ENCODE data around the gene WAS. TPM values are rescaled to one million over a fixed set of nuclear protein-coding genes. Genes with fewer than 3 reads are reported as not detected.

The WAS gene
- total and polyA plus RNA-seq, 2 of the 8 experiments (the other 6 are each of a cell fraction or from before 2014, with no cell fraction given), result 0.63 to 0.65 TPM

- H3K79me1 ChIP-seq (ENCODE audit: low read depth, low read length), result no peaks in the 10 kb centered on the region
- H3K9me3 ChIP-seq (ENCODE audit: insufficient read depth in 2 of 2, low read depth in 1 of 2, low read length in 1 of 2), result no peaks in the 10 kb centered on the region
- no peak overlapping the region for H3K56ac ChIP-seq (replicated peaks; ENCODE audit: insufficient read length, low read depth, low read length)
- H4K20me1 ChIP-seq (replicated peaks in 1 of 2; ENCODE audit: control insufficient read depth in 1 of 2, insufficient read depth in 2 of 2, low read length in 2 of 2), result peaks cover 0 to 6% of the 10 kb centered on the region in 2 experiments
- no peak overlapping the region for H2AK5ac ChIP-seq (ENCODE audit: low read depth, low read length)
- no peak overlapping the region for H3K18ac ChIP-seq (ENCODE audit: extremely low read depth, low read length)
- H4K5ac ChIP-seq (ENCODE audit: insufficient read length, low read depth, low read length), result no peak overlapping the region
- H3K36me3 ChIP-seq (ENCODE audit: control insufficient read depth in 2 of 4, insufficient read depth in 4 of 4, low read length in 3 of 4), result peaks cover 0 to 6% (median 2%) of the 10 kb centered on the region in 4 experiments; a peak in 1 of 8 replicates
- H3K27me3 ChIP-seq (replicated peaks in 1 of 4; ENCODE audit: control insufficient read depth in 3 of 4, extremely low read depth in 1 of 4, insufficient read depth in 3 of 4, low read length in 3 of 4), result no peaks in the 10 kb centered on the region; a peak in 3 of 7 replicates
- POLR2A ChIA-PET (ENCODE audit: partially characterized antibody), result interaction anchor here (0.6 to 1.5 kb wide), 2 partner anchors 8 to 138 kb away, joined by 3 to 5 read pairs; partner anchors contain the start of gene RBM3
- 88% methylated on average over 7 of the region's 7 CpGs; no CpG with 5 or more reads in 1 of the 2 experiments for WGBS, 2 experiments (ENCODE audit: extremely low coverage in 1 of 2, insufficient coverage in 1 of 2, insufficient read length in 1 of 2, insufficient replicate concordance in 2 of 2, low coverage in 1 of 2, low lambda C conversion rate in 2 of 2, missing lambda C conversion rate in 1 of 2)
- no peak overlapping the region for H3K9ac ChIP-seq (replicated peaks in 1 of 4; ENCODE audit: extremely low read depth in 1 of 4, low read depth in 3 of 4, low read length in 3 of 4)
- H3K14ac ChIP-seq (ENCODE audit: insufficient read length), result no peak overlapping the region
- no peak overlapping the region for H3K4me3 ChIP-seq (ENCODE audit: extremely low read depth in 1 of 4, insufficient read depth in 2 of 4, low read depth in 3 of 4, low read length in 4 of 4)
- H2BK12ac ChIP-seq (ENCODE audit: low read depth, low read length), result no peak overlapping the region
- H3K79me2 ChIP-seq (ENCODE audit: control insufficient read depth in 1 of 2, insufficient read depth in 2 of 2, low read length in 2 of 2), result no peaks in the 10 kb centered on the region
- no peak overlapping the region for H4K91ac ChIP-seq (replicated peaks; ENCODE audit: insufficient read length, low read length)
- no peak overlapping the region for H2BK20ac ChIP-seq (ENCODE audit: low read length)
- H4K8ac ChIP-seq (ENCODE audit: extremely low read depth, insufficient read depth, low read length), result no peak overlapping the region
- no peak overlapping the region for H3K27ac ChIP-seq (ENCODE audit: low read depth, low read length)
- no peaks in the 10 kb centered on the region for H3K4me1 ChIP-seq (replicated peaks in 1 of 4; ENCODE audit: control insufficient read depth in 3 of 4, insufficient read depth in 4 of 4, low read length in 3 of 4)
- DNase-seq (ENCODE audit: low read depth in 1 of 2, low spot score in 2 of 2) (no peak), FAIRE-seq (no peak)
- H3K4me2 ChIP-seq (ENCODE audit: insufficient read depth in 1 of 2, low read depth in 2 of 2, low read length in 2 of 2), result no peak overlapping the region
- CTCF ChIA-PET (ENCODE audit: partially characterized antibody), result no interaction called here
- H2BK15ac ChIP-seq (ENCODE audit: low read length), result no peak overlapping the region
- no peak overlapping the region for H2BK5ac ChIP-seq (ENCODE audit: low read depth, low read length)
- H3K23me2 ChIP-seq (ENCODE audit: low read depth, low read length), result no peaks in the 10 kb centered on the region
- H2AFZ ChIP-seq (ENCODE audit: low read length), result no peak overlapping the region
- no peak overlapping the region for H2BK120ac ChIP-seq (replicated peaks; ENCODE audit: low read depth, low read length)
- H3K4ac ChIP-seq (replicated peaks; ENCODE audit: insufficient read length, low read depth, low read length), result no peak overlapping the region
- no peak overlapping the region for H3K23ac ChIP-seq (ENCODE audit: insufficient read length)
- TF ChIP-seq RAD21 (IDR thresholded peaks at IDR 0.05 in 1 of 2, conservative IDR thresholded peaks at IDR 0.05 in 1 of 2; ENCODE audit: low read depth in 2 of 2, low read length in 2 of 2), result no peak
- no peak for TF ChIP-seq SUZ12 (IDR thresholded peaks at IDR 0.05; ENCODE audit: low read length)
- TF ChIP-seq MAX (IDR thresholded peaks at IDR 0.05), result no peak
- TF ChIP-seq RFX5 (IDR thresholded peaks at IDR 0.05; ENCODE audit: borderline replicate concordance, low read depth, low read length), result no peak
- no peak for TF ChIP-seq NRF1 (IDR thresholded peaks at IDR 0.05; ENCODE audit: low read depth, low read length)
- TF ChIP-seq CTCF (IDR thresholded peaks at IDR 0.05; ENCODE audit: control extremely low read depth in 1 of 3, insufficient read depth in 1 of 3, low read depth in 1 of 3, low read length in 3 of 3), result no peak
- TF ChIP-seq GABPA (IDR thresholded peaks at IDR 0.05; ENCODE audit: borderline replicate concordance, insufficient read depth, low read length), result no peak
- TF ChIP-seq BCL11A (IDR thresholded peaks at IDR 0.05; ENCODE audit: low read depth in 2 of 2, low read length in 2 of 2), result no peak
- no peak for TF ChIP-seq RXRA (IDR thresholded peaks at IDR 0.05; ENCODE audit: insufficient read depth, low read depth, low read length)
Observed at GRCh38 chrX:48711929-48712505, 28.4 kb downstream of the WAS start.

Measured in H1 (cell line).